GM19043 (cell line): ENCODE data around the gene SHISA7.
"Not testable (repeated sequence)": the region's sequence is repeated elsewhere in the genome, so short reads cannot be mapped to it uniquely, and the experiment has no call there.

Experiments
- ATAC-seq: cut with Tn5 transposase; IDR thresholded peaks from one replicate; pipeline ENCODE4 v1.9.1; 2021; ENCODE audit warnings: low read depth; ENCODE audit not compliant: unreplicated experiment

Gene SHISA7

GRCh38 chr19:55448175-55448490, 5.0 kb upstream of the SHISA7 start:
- not testable (repeated sequence) for ATAC-seq

GRCh38 chr19:55447421-55448174, 4.5 kb upstream of the SHISA7 start:
- no peak for ATAC-seq

- no peak for ATAC-seq
Measured at GRCh38 chr19:55446060-55446459, 3.0 kb upstream of the SHISA7 start.

- no peak for ATAC-seq
Measured at GRCh38 chr19:55444646-55445045, 1.5 kb upstream of the SHISA7 start.

GRCh38 chr19:55443824-55444480, 852 bp upstream of the SHISA7 start:
- no peak for ATAC-seq

GRCh38 chr19:55442372-55442961, 633 bp downstream of the SHISA7 start:
- no peak for ATAC-seq

GRCh38 chr19:55441692-55442321, 1.3 kb downstream of the SHISA7 start:
- no peak for ATAC-seq

GRCh38 chr19:55441319-55441691, 1.8 kb downstream of the SHISA7 start:
- no peak for ATAC-seq

- ATAC-seq = no peak
Measured at GRCh38 chr19:55440411-55441105, 2.5 kb downstream of the SHISA7 start.

- ATAC-seq = no peak
Measured at GRCh38 chr19:55439052-55439451, 4.0 kb downstream of the SHISA7 start.

GRCh38 chr19:55437410-55437809, 5.7 kb downstream of the SHISA7 start:
- ATAC-seq = no peak

GRCh38 chr19:55436847-55437246, 6.3 kb downstream of the SHISA7 start:
- no peak for ATAC-seq

GRCh38 chr19:55435020-55435419, 8.1 kb downstream of the SHISA7 start:
- no peak for ATAC-seq

- no peak for ATAC-seq
Measured at GRCh38 chr19:55434356-55434919, 8.7 kb downstream of the SHISA7 start.

GRCh38 chr19:55433292-55433691, 9.8 kb downstream of the SHISA7 start:
- no peak for ATAC-seq

GRCh38 chr19:55432241-55432959, 10.7 kb downstream of the SHISA7 start:
- no peak for ATAC-seq

GRCh38 chr19:55431183-55431582, 11.9 kb downstream of the SHISA7 start:
- ATAC-seq = no peak

- no peak for ATAC-seq
Measured at GRCh38 chr19:55426042-55426441, 17.1 kb downstream of the SHISA7 start.

GRCh38 chr19:55424518-55424917, 18.6 kb downstream of the SHISA7 start:
- no peak for ATAC-seq
